Neuron (in vitro differentiated cells): Measurements from ENCODE around the gene SCGB3A2.
"Not testable (repeated sequence)": the region's sequence is repeated elsewhere in the genome, so short reads cannot be mapped to it uniquely, and the experiment has no call there.

ENCODE experiments used
- H2AFZ ChIP-seq: one replicate; pipeline ENCODE4 v1.6.1; 2013; ENCODE audit warnings: low read depth, mild to moderate bottlenecking, inconsistent platforms, low read length, moderate library complexity
- H3K27me3 ChIP-seq: one replicate; pipeline ENCODE4 v1.6.1; 2013; ENCODE audit warnings: low read length; ENCODE audit not compliant: insufficient read depth
- H3K36me3 ChIP-seq: one replicate; pipeline ENCODE4 v1.6.1; 2013; ENCODE audit warnings: low read length; ENCODE audit not compliant: insufficient read depth
- H3K4me1 ChIP-seq: one replicate; pipeline ENCODE4 v1.6.1; 2013; ENCODE audit warnings: low read length; ENCODE audit not compliant: insufficient read depth
- H3K4me3 ChIP-seq: 2 replicates; pipeline ENCODE4 v1.5.1; 2013; ENCODE audit warnings: mild to moderate bottlenecking, low read length, moderate library complexity
- H3K9me3 ChIP-seq: one replicate; pipeline ENCODE4 v1.6.1; 2013; ENCODE audit warnings: low read length

The SCGB3A2 gene

GRCh38 chr5:147872744-147873435, 5.6 kb upstream of the SCGB3A2 start:
- peaks cover 10% of the 10 kb centered on the region for H3K4me1 ChIP-seq
- not testable (repeated sequence) for H3K36me3 ChIP-seq, H3K9me3 ChIP-seq, H3K27me3 ChIP-seq, H2AFZ ChIP-seq, H3K4me3 ChIP-seq

GRCh38 chr5:147874118-147874875, 4.2 kb upstream of the SCGB3A2 start:
- not testable (repeated sequence) for H3K36me3 ChIP-seq, H3K9me3 ChIP-seq, H3K4me3 ChIP-seq, H2AFZ ChIP-seq, H3K27me3 ChIP-seq
- peaks cover 10% of the 10 kb centered on the region for H3K4me1 ChIP-seq

- Histone ChIP-seq H3K27me3 (peaks cover 7% of the 10 kb centered on the region), H3K4me3 (no peak overlapping the region), H3K36me3 (no peaks in the 10 kb centered on the region), H2AFZ (no peak overlapping the region), H3K4me1 (peaks cover 10% of the 10 kb centered on the region), H3K9me3 (no peaks in the 10 kb centered on the region)
These were observed 3.6 kb upstream of the SCGB3A2 start for GRCh38 chr5:147874910-147875367.

DNA sequence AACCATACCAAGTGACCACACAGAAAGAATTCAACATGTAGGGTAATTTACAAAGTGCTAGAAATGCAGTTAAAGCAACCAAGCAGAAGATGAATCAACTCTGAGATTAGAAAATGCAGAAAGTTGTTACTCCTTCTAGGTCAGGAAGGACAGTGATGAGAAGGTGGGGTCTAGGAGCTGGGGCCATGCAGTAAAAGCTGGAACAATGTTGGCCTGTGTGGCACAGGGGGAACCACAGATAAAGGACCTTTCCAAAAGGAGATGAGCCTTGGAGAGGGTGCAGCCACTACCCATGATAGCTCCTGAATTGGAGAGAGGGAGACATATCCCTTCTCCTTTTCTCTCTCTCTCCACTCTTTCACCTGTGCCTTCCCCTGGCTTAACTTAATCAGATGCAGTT, 2.4 kb upstream of the SCGB3A2 start:
- H3K9me3 ChIP-seq = no peaks in the 10 kb centered on the region
- no peaks in the 10 kb centered on the region for H3K36me3 ChIP-seq
- H3K27me3 ChIP-seq = peaks cover 7% of the 10 kb centered on the region

DNA sequence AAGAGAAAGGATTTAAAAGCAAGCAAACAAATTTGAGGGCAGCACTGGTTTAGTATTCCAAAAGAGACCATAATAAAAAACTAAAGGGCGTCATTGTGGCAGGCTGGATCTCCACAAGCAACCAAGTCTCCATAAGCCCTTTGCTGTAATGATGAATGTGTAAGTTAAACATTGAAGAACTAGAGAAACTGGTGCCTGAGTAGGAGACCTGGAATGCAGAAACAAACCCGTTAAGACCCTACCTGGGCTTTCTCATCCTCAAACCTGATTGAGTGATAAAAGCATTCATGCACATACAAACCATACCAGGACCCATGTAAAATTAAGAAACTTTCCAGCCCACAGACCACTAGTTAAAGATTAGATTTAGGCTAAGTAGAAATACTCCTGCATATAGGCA, 1.9 kb upstream of the SCGB3A2 start:
- Histone ChIP-seq H3K36me3 (no peaks in the 10 kb centered on the region), H3K4me1 (peaks cover 10% of the 10 kb centered on the region), H3K9me3 (no peaks in the 10 kb centered on the region), H2AFZ (no peak overlapping the region), H3K4me3 (no peak overlapping the region), H3K27me3 (peaks cover 7% of the 10 kb centered on the region)

More for the DNA sequence above, 2.4 kb upstream of the SCGB3A2 start:
- H3K4me3 ChIP-seq = no peak overlapping the region
- peaks cover 10% of the 10 kb centered on the region for H3K4me1 ChIP-seq
- H2AFZ ChIP-seq = no peak overlapping the region

- no peaks in the 10 kb centered on the region for H3K9me3 ChIP-seq
- peaks cover 7% of the 10 kb centered on the region for H3K4me1 ChIP-seq
- no peaks in the 10 kb centered on the region for H3K36me3 ChIP-seq
- H3K4me3 ChIP-seq = no peak overlapping the region
- peaks cover 5% of the 10 kb centered on the region for H3K27me3 ChIP-seq
- H2AFZ ChIP-seq = no peak overlapping the region
These were observed 1.3 kb downstream of the SCGB3A2 start for GRCh38 chr5:147879784-147880183.

GRCh38 chr5:147880487-147880886, 2.0 kb downstream of the SCGB3A2 start:
- Histone ChIP-seq H3K36me3 (no peaks in the 10 kb centered on the region), H3K4me1 (no peaks in the 10 kb centered on the region), H3K9me3 (no peaks in the 10 kb centered on the region), H3K4me3 (no peak overlapping the region), H2AFZ (no peak overlapping the region), H3K27me3 (peaks cover 5% of the 10 kb centered on the region)

DNA sequence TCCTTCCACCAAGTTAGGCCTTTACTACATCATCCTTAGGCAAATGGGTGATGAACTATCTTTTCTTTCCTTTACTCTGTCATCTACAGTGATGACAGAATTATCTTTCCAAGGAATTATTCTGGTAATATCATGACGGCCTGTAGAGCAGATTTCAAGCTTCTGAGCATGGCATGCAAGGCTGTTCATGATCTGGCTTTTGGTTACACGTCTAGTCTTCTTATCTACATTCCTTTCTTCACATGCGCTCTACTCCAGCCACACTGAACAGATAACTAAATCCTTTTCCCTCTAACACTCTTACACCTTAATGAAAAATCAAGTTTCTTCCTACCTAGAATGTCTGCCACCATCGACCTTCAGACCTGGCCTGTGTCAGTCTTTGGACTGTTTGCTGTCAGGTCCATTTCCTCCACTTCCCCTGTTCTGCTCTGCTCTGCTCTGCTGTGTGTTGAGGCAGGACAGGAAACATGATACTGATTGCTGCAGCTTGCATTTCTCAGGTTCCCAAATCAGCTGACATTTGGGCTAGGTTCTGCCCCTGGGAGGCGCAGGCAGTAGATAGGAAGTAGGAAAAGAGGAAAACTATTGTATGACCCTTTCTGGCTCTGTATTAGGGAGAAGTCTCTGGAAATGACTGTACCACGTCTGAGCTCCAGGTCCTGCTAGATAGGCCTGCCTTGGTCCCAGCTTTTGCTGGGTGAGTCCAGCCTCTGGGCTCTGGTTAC, 4.2 kb downstream of the SCGB3A2 start:
- Histone ChIP-seq H3K27me3 (peaks cover under 1% of the 10 kb centered on the region), H2AFZ (no peak overlapping the region), H3K4me1 (no peaks in the 10 kb centered on the region), H3K36me3 (no peaks in the 10 kb centered on the region), H3K4me3 (no peak overlapping the region), H3K9me3 (no peaks in the 10 kb centered on the region)

DNA sequence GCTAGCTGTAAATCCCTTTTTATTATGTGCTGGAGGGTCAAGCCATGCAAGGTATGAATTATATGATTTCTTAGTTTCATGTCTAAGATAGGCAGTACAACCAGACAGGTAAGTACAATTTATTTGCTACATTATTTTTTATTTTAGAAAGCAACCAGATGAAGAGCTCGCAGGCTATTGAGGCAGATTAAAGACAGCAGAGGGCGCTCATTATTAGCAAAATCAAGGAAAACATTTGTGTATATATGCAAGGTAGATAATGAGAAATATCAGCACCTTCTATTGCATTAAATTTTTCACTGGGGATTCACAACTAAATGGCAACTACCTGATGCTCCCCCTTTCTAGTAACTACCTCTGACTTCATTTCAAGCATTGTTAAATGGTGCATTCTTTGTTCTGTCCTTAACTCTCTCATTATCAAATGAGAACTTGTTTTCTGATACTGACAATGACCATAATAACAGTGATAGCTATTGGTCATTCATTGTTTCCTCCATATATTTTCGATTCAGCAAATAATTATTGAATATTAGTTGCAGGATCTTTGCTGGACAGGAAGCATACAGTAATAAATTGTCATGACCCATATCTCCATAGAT, 8.6 kb downstream of the SCGB3A2 start:
- no peak overlapping the region for H3K4me3 ChIP-seq
- H3K9me3 ChIP-seq = no peaks in the 10 kb centered on the region
- H3K27me3 ChIP-seq = peaks cover 2% of the 10 kb centered on the region
- H3K36me3 ChIP-seq = no peaks in the 10 kb centered on the region
- no peaks in the 10 kb centered on the region for H3K4me1 ChIP-seq
- H2AFZ ChIP-seq = no peak overlapping the region

GRCh38 chr5:147887930-147888329, 9.4 kb downstream of the SCGB3A2 start:
- Histone ChIP-seq H3K4me1 (no peaks in the 10 kb centered on the region), H3K9me3 (no peaks in the 10 kb centered on the region), H3K4me3 (no peak overlapping the region), H3K27me3 (peaks cover 2% of the 10 kb centered on the region), H3K36me3 (no peaks in the 10 kb centered on the region), H2AFZ (no peak overlapping the region)

GRCh38 chr5:147892696-147893296, 14.3 kb downstream of the SCGB3A2 start:
- H3K36me3 ChIP-seq = no peaks in the 10 kb centered on the region
- H3K27me3 ChIP-seq = peaks cover 9% of the 10 kb centered on the region
- no peak overlapping the region for H3K4me3 ChIP-seq
- no peaks in the 10 kb centered on the region for H3K4me1 ChIP-seq
- H3K9me3 ChIP-seq = no peaks in the 10 kb centered on the region
- no peak overlapping the region for H2AFZ ChIP-seq

GRCh38 chr5:147893820-147894219, 15.3 kb downstream of the SCGB3A2 start:
- peaks cover 9% of the 10 kb centered on the region for H3K27me3 ChIP-seq
- no peaks in the 10 kb centered on the region for H3K9me3 ChIP-seq
- no peaks in the 10 kb centered on the region for H3K4me1 ChIP-seq

More at GRCh38 chr5:147893820-147894219, 15.3 kb downstream of the SCGB3A2 start:
- Histone ChIP-seq H2AFZ (no peak overlapping the region), H3K36me3 (no peaks in the 10 kb centered on the region), H3K4me3 (no peak overlapping the region)
